ENCODE results near the gene TLR4. TPM values are rescaled to one million over a fixed set of nuclear protein-coding genes. Genes with fewer than 3 reads are reported as not detected.

TLR4 gene
- total RNA-seq, 1 donor from 2014 or later: 0.70 TPM

DNA sequence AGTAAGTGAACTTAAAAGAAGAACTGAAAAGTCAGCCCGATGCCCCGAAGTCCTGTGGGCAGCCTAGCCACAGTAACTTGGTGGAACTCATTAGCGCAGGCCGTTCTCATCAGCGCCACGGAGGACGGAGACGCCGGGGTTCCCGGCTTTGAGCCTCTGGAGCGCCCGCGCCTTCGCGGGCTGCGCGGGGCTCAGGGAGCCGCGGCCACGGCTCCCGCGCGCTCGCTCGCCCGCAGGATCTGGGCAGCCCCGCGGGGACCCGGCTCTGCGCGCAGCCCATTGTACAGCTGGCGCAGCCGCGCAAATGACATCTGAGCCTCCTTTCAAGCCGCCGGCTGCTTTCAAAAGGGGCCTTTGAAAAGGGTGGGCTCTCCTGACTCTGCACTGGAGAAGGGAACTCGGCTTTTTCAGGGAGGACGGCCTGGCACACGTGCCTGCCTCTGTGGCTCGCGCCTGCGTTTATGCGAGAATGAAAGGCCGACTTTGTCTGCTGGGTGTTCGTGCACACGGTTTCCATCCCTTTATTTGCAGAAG is 40.7 kb downstream of the TLR4 start:
- no peak for DNase-seq (ENCODE audit: low read depth)

DNA sequence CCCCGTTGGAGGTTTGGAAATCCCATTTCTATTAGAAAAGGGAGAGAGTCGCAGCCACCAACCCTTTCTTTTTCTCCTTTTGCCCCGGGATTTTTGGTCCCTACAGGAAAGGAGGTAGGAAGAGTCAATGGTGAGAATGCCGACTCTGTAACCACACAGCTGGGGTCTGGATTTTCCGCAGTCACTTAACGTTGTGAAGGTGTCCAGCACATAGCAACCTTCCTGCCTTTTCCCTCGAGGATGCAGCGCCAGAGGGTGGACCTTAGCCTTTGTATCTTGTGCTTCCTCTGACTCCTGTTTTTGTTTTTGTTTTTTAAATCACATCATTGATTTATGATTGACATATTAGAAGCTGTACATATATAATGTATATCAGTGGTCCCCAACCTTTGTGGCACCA is 41.4 kb downstream of the TLR4 start:
- DNase-seq (ENCODE audit: low read depth): no peak

DNA sequence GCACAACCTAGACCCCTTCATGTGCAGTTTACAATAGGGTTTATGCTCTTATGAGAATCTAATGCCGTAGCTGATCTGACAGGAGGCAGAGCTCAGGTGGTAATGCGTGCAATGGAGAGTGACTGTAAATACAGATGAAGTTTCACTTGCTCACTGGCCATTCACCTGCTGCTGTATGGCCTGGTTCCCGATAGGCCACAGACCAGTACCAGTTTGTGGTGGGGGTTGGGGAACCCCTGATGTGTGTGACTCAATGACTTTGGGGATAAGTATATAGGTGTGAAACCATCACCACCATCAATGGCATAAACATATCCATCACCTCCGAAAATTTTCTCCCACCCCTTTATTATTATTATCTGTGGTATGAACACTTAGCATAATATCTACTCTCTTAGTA is 42.1 kb downstream of the TLR4 start:
- DNase-seq (ENCODE audit: low read depth): no peak

DNA sequence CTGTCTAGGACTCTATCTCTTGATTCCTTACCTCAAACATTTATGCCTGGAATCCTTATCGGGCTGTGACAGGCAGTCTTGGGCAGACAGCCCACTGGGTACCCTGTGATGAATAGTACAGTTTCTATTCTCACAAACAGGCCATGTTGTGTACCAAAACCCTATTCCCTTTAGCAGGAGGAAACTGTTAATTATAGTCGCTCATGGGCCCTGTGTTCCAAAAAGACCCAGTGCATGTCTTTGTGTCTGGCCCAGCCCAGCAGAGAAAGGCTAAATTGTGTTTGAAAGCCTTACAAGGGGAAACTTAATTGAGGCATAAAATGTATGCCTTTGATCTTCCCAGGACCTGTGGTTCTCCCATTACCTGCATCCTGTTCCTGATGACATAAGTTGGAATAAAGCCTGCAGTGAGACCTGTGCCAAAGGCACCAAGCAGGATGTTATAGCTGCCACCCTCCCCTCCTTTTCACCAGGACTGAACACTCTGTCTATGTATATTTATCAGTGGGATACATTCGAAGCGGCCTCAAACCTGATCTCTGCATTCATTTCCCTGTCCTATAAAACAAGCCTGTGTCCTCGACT is 43.3 kb downstream of the TLR4 start:
- no peak for DNase-seq (ENCODE audit: low read depth)

DNA sequence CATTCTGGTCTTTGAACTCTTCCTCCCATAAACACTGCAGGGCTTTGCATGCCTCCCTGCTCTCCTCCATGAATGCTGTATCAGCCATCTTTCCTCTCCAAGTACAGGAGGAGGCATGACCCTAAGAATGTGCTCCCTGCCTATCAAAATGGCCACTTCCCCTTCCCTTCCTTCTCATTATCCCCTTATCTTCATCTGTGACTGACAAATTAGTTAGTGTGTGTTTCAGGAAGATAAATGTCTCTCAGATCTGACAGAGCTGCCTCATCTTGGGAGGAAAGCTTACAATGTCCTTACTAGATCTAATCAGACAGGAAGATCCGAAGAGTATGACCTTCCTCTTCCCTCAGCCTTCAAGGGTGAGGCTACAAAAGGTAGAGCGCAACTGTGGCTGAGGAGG is 46.2 kb downstream of the TLR4 start:
- no peak for DNase-seq (ENCODE audit: low read depth)

DNA sequence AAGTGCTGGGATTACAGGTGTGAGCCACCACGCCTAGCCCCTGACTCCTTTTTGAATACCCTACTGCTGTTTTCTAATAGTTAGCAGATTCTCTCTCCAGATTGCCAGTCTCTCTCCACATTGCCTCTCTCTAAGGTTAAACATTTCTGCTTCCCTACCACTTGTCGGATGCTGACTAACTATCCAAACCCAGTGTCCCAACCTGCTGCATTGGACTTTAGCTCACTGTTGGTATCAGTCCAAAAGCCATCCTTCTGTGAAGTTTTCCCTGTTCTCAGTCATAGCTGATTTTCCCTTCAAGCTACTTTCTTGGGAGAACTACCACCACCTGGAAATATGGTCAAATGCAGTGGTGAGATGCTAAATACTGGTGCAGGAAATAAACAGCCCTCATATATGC is 48.7 kb downstream of the TLR4 start:
- DNase-seq (ENCODE audit: low read depth): peak; percentile 49

DNA sequence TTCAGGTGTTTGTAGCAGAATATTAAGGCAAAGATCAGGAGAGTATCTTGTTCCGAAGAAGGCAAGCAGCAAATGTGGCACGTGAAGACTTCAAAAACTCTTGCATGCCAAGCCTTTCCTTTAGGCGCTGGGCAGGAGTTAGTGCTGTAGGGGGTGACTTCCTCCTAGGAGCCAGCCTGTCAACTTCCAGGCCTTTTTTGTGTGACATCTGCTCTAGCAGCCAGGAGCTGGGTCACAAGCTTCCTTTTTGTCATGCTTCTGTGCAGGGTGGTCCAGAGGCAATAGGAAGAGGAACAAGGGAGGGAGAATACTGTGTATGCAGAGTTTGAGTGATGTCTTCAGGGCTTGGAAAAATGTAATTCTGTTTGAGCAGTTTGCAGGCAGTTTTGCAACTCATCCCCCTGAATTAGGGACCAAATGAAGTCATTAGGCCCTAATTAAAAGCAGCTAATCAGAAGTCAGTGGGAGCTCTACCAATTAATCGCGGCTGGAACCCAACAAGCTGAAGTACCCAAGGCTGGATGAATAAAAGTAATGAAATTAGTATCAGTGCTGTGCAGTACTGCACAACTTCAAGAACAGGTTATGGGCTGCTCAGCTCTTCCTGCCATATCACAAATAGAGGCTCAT is 53.5 kb downstream of the TLR4 start:
- DNase-seq (ENCODE audit: low read depth): no peak

DNA sequence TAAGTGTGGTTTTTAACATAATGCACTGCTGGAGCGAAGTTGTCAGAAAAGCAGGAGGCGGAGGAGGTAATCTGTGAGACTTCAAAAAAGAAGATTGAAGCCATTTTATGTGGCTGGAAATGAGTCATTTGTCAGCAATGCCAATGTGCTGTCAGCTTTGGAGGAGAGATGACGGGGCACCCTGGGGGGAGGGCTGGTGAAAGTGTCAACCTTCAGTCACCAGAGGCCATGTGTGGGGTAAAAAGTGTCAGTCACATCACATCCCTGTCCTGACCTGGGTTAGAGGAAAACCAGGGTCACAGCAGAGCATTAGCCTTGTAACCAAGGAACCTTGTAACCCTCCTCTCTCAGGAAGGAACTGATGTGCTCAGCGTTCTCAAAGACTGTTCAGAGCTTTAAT is 59.1 kb downstream of the TLR4 start:
- DNase-seq (ENCODE audit: low read depth): peak; percentile 59

DNA sequence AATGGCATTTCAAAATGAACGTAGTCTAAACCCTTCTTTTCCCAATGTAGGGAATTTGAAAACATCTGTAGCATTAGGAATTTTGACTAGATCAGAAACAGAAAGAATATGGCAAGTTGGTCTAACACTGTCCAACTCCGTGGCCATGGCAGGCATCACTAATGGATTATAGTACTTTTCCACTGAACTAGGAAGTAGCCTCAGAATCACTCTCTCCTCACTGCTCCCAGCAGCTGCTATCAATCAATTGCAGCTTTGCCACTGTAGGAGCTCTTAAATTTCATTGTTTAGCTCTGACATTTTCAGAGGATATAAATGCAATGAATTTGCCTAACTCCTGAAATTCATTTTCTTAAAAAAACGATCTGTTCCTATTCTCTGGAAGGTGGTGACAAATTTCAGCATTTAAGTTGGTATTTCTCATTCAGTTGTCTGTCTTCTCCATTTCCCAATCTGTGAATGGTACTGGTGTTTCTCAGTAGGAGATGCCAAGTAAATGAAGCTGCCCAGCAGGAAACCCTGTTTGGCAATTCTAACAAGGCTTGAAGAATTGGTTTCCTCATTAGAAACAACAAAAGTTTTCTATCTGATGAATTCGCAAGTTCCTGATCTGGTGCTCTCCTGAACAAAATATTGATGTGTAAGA is 64.7 kb downstream of the TLR4 start:
- no peak for DNase-seq (ENCODE audit: low read depth)

DNA sequence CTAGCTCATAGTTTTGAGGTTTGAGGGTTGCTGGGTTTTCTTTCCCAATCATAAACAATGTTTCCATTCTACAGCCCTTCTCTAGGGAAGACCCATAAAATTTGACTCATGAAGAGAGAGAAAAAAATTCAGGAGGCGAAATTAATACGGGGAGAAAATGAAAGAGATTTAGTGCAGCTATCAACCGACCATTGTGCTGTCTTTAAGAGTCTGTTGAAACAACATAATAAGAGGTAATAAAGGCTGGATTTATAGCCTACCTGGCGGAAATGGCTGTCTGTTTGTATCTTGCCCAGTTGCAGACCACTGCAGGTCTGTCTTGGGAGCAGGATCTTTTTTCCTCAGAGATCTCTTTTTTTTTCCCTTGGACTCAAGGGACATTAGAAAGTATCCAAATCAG is 66.9 kb downstream of the TLR4 start:
- no peak for DNase-seq (ENCODE audit: low read depth)

DNA sequence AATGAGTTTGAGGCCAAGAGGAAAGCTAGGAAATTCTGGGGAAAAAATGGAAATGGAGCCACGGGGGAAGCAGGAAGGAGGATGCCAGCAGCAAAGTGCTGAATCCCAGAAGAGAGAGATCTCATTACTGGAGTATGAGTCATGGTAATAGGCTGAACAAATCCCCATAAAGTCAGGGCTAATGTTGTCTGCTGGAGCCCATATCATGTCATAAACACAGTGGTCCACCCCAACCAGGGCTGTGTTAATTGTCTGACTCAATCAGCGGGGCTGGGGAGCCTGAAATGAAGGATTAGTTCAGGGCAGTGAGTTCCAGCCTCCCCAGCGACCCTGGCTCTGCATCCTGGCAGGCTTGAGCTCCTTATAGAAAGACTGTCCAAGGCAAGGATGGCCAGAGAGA is 68.8 kb downstream of the TLR4 start:
- peak; percentile 61 for DNase-seq (ENCODE audit: low read depth)
